H1 (cell line): ENCODE measurements around the gene MYO3A. TPM values are rescaled to one million over a fixed set of nuclear protein-coding genes. Genes with fewer than 3 reads are reported as not detected.

Source experiments
- CTCF ChIA-PET: fragments of 300-600 bp; sonication (Branson Sonifier 250); formaldehyde crosslinking; loops from one replicate; lab custom pipeline; 2021; ENCODE audit not compliant: partially characterized antibody; lab: Charles Lee
- POLR2A ChIA-PET: fragments of 300-600 bp; sonication (Branson Sonifier 250); formaldehyde crosslinking; loops from one replicate; lab custom pipeline; 2021; ENCODE audit warnings: inconsistent platforms; ENCODE audit not compliant: partially characterized antibody; lab: Charles Lee
- DNase-seq, 2 experiments: peaks; one replicate each; pipeline versions ENCODE4 v3.0.0 to v3.0.0-alpha.2; 2010 to 2022; ENCODE audit warnings: low spot score in 2 of 2, low read depth in 1 of 2, mixed read lengths in 1 of 2
- FAIRE-seq: peaks from 2 replicates; lab custom pipeline; 2011; peaks lifted over from hg19 to GRCh38; lab: Jason Lieb, UNC
- H2AFZ ChIP-seq: 2 replicates; pipeline ENCODE4 v1.8.1; 2012; ENCODE audit warnings: low read length, inconsistent platforms
- H2AK5ac ChIP-seq: 2 replicates; pipeline ENCODE4 v1.6.1; 2013; ENCODE audit warnings: low read depth, low read length
- H2BK120ac ChIP-seq: replicated peaks from 2 replicates; pipeline ENCODE3; 2013; ENCODE audit warnings: low read depth, low read length, inconsistent platforms
- H2BK12ac ChIP-seq: 2 replicates; pipeline ENCODE4 v1.6.1; 2013; ENCODE audit warnings: low read depth, low read length
- H2BK15ac ChIP-seq: 2 replicates; pipeline ENCODE4 v1.6.1; 2013; ENCODE audit warnings: low read length
- H2BK20ac ChIP-seq: 2 replicates; pipeline ENCODE4 v1.6.1; 2013; ENCODE audit warnings: low read length
- H2BK5ac ChIP-seq: 2 replicates; pipeline ENCODE4 v1.6.1; 2013; ENCODE audit warnings: low read depth, low read length
- H3K14ac ChIP-seq: 2 replicates; pipeline ENCODE4 v1.6.1; 2013; ENCODE audit warnings: inconsistent platforms; ENCODE audit not compliant: insufficient read length
- H3K18ac ChIP-seq: 2 replicates; pipeline ENCODE4 v1.6.1; 2013; ENCODE audit warnings: low read length; ENCODE audit errors: extremely low read depth
- H3K23ac ChIP-seq: 2 replicates; pipeline ENCODE4 v1.6.1; 2013; ENCODE audit warnings: inconsistent platforms; ENCODE audit not compliant: insufficient read length
- H3K23me2 ChIP-seq: 2 replicates; pipeline ENCODE4 v1.6.1; 2013; ENCODE audit warnings: low read depth, low read length
- H3K27ac ChIP-seq: 2 replicates; pipeline ENCODE4 v1.6.1; 2011; ENCODE audit warnings: low read depth, low read length, inconsistent platforms
- H3K27me3 ChIP-seq, 4 experiments: replicated peaks in 1 of 4; 1 replicate in 1 of 4; 2 replicates in 3 of 4; pipeline versions ENCODE4 v1.6.1 to v1.8.1; 2011 to 2013; ENCODE audit warnings: low read length in 3 of 4, mild to moderate bottlenecking in 3 of 4, inconsistent platforms in 2 of 4, mixed read lengths in 2 of 4, moderate library complexity in 1 of 4; ENCODE audit not compliant: control insufficient read depth in 3 of 4, insufficient read depth in 3 of 4; ENCODE audit errors: extremely low read depth in 1 of 4
- H3K36me3 ChIP-seq, 4 experiments: 2 replicates each; pipeline versions ENCODE4 v1.6.1 to v1.8.1; 2011 to 2013; ENCODE audit warnings: mild to moderate bottlenecking in 4 of 4, low read length in 3 of 4, moderate library complexity in 2 of 4, control low read depth in 1 of 4, inconsistent platforms in 1 of 4; ENCODE audit not compliant: insufficient read depth in 4 of 4, control insufficient read depth in 2 of 4
- H3K4ac ChIP-seq: replicated peaks from 2 replicates; pipeline ENCODE3; 2013; ENCODE audit warnings: low read length, low read depth, mixed read lengths, inconsistent platforms; ENCODE audit not compliant: insufficient read length
- H3K4me1 ChIP-seq, 4 experiments: replicated peaks in 1 of 4; 1 replicate in 1 of 4; 2 replicates in 3 of 4; pipeline versions ENCODE4 v1.6.1 to v1.8.1; 2011 to 2013; ENCODE audit warnings: low read length in 3 of 4, inconsistent platforms in 2 of 4, mixed read lengths in 1 of 4; ENCODE audit not compliant: insufficient read depth in 4 of 4, control insufficient read depth in 3 of 4
- H3K4me2 ChIP-seq, 2 experiments: 2 replicates each; pipeline versions ENCODE4 v1.6.1 to v1.8.1; 2011 to 2013; ENCODE audit warnings: low read depth in 2 of 2, low read length in 2 of 2, control low read depth in 1 of 2, inconsistent platforms in 1 of 2, mild to moderate bottlenecking in 1 of 2; ENCODE audit not compliant: insufficient read depth in 1 of 2
- H3K4me3 ChIP-seq, 4 experiments: fragments of 200-600, 300-600 bp in 1 of 4; sonication (generic), shearing (Covaris generic), sonication (Bioruptor Twin) in 1 of 4; 2 replicates each; pipeline versions ENCODE4 v1.5.1 to v1.8.1; 2011 to 2016; ENCODE audit warnings: low read length in 4 of 4, low read depth in 3 of 4, control low read depth in 2 of 4, inconsistent platforms in 2 of 4, mild to moderate bottlenecking in 2 of 4, mixed read lengths in 1 of 4, moderate library complexity in 1 of 4; ENCODE audit not compliant: insufficient read depth in 2 of 4; ENCODE audit errors: extremely low read depth in 1 of 4
- H3K56ac ChIP-seq: replicated peaks from 2 replicates; pipeline ENCODE3; 2013; ENCODE audit warnings: low read depth, mild to moderate bottlenecking, mixed read lengths, low read length, inconsistent platforms; ENCODE audit not compliant: insufficient read length
- H3K79me1 ChIP-seq: 2 replicates; pipeline ENCODE4 v1.6.1; 2013; ENCODE audit warnings: low read depth, low read length, control low read depth
- H3K79me2 ChIP-seq, 2 experiments: 2 replicates each; pipeline versions ENCODE4 v1.6.1 to v1.8.1; 2012 to 2013; ENCODE audit warnings: low read length in 2 of 2, mild to moderate bottlenecking in 2 of 2, inconsistent platforms in 1 of 2; ENCODE audit not compliant: insufficient read depth in 2 of 2, control insufficient read depth in 1 of 2
- H3K9ac ChIP-seq, 4 experiments: replicated peaks in 1 of 4; 1 replicate in 1 of 4; 2 replicates in 3 of 4; pipeline versions ENCODE4 v1.6.1 to v1.8.1; 2011 to 2013; ENCODE audit warnings: low read depth in 3 of 4, low read length in 3 of 4, control low read depth in 2 of 4, mild to moderate bottlenecking in 2 of 4, moderate library complexity in 2 of 4, inconsistent platforms in 1 of 4; ENCODE audit errors: extremely low read depth in 1 of 4
- H3K9me3 ChIP-seq, 2 experiments: 2 replicates each; pipeline versions ENCODE4 v1.6.1 to v1.8.1; 2012 to 2013; ENCODE audit warnings: mild to moderate bottlenecking in 2 of 2, moderate library complexity in 2 of 2, control low read depth in 1 of 2, inconsistent platforms in 1 of 2, low read depth in 1 of 2, low read length in 1 of 2, mixed read lengths in 1 of 2; ENCODE audit not compliant: insufficient read depth in 2 of 2
- H4K20me1 ChIP-seq, 2 experiments: replicated peaks in 1 of 2; 2 replicates each; pipeline versions ENCODE3 to v1.8.1; 2011 to 2013; ENCODE audit warnings: inconsistent platforms in 2 of 2, low read length in 2 of 2, mild to moderate bottlenecking in 1 of 2; ENCODE audit not compliant: insufficient read depth in 2 of 2, control insufficient read depth in 1 of 2
- H4K5ac ChIP-seq: 2 replicates; pipeline ENCODE4 v1.6.1; 2013; ENCODE audit warnings: low read length, low read depth, mixed read lengths, inconsistent platforms; ENCODE audit not compliant: insufficient read length
- H4K8ac ChIP-seq: 2 replicates; pipeline ENCODE4 v1.8.0; 2013; ENCODE audit warnings: mild to moderate bottlenecking, moderate library complexity, low read length, inconsistent platforms; ENCODE audit not compliant: insufficient read depth; ENCODE audit errors: extremely low read depth
- H4K91ac ChIP-seq: replicated peaks from 2 replicates; pipeline ENCODE3; 2013; ENCODE audit warnings: low read length, mixed read lengths, inconsistent platforms; ENCODE audit not compliant: insufficient read length
- WGBS, 2 experiments: shearing (Covaris generic) in 1 of 2; methylation state at CpG; one replicate each; pipeline versions ENCODE4 v1.1.6 to v1.1.7; 2013 to 2015; ENCODE audit warnings: low lambda C conversion rate in 2 of 2, mixed read lengths in 2 of 2, inconsistent platforms in 1 of 2, low coverage in 1 of 2, missing lambda C conversion rate in 1 of 2; ENCODE audit not compliant: insufficient replicate concordance in 2 of 2, insufficient coverage in 1 of 2, insufficient read length in 1 of 2; ENCODE audit errors: extremely low coverage in 1 of 2, missing lambda C conversion rate in 1 of 2; 5-methylcytosine and 5-hydroxymethylcytosine counted together
- polyA plus RNA-seq, 7 experiments: library from polyadenylated mRNA; depleted of rRNA in 3 of 7; stranded (reverse) in 5 of 7; unstranded in 2 of 7; fragments of >200 nt in 5 of 7; fragments of 200-250 nt in 2 of 7; gene quantifications; 1 replicate in 5 of 7; 2 replicates in 1 of 7; 4 replicates in 1 of 7; pipeline versions ENCODE4 v1.2.1 to v1.2.3, GENCODE V29; 2011 to 2013; ENCODE audit warnings: missing spikeins in 2 of 7, mixed read lengths in 2 of 7
- total RNA-seq: library from RNA; stranded (reverse); fragmentation: NEBNext Ultra II Directional; extraction: Animal tissue kit (Norgen Biotek cat#: 25700); gene quantifications from 2 replicates; pipeline ENCODE4 v1.2.1, GENCODE V29; 2021

MYO3A gene
- total and polyA plus RNA-seq, 2 of the 8 experiments (the other 6 are each of a cell fraction or from before 2014, with no cell fraction given) = 3.9 to 5.3 TPM

- no peak overlapping the region for H4K91ac ChIP-seq
- H3K23ac ChIP-seq = no peak overlapping the region
- H3K4ac ChIP-seq = no peak overlapping the region
- H3K4me1 ChIP-seq = peaks cover 0 to 4% (median under 1%) of the 10 kb centered on the region in 4 experiments; a peak in 3 of 7 replicates
- H3K4me3 ChIP-seq = no peak overlapping the region
- no peak overlapping the region for H3K14ac ChIP-seq
- H3K79me1 ChIP-seq = no peaks in the 10 kb centered on the region
- H3K36me3 ChIP-seq = no peaks in the 10 kb centered on the region
- no peak overlapping the region for H3K56ac ChIP-seq
- CTCF ChIA-PET = interaction anchor here (0.6 to 3.0 kb wide), 6 partner anchors 9 to 262 kb away, joined by 3 to 7 read pairs (median 4); no protein-coding TSS in a partner anchor
- no peak for DNase-seq
- H3K18ac ChIP-seq = no peak overlapping the region
- no peak overlapping the region for H2BK12ac ChIP-seq
- FAIRE-seq = no peak
- no peaks in the 10 kb centered on the region for H3K9me3 ChIP-seq
- no peaks in the 10 kb centered on the region for H3K23me2 ChIP-seq
- no peak overlapping the region for H3K27ac ChIP-seq
- 58% methylated on average over 3 of the region's 3 CpGs; no CpG with 5 or more reads in 1 of the 2 experiments for WGBS, 2 experiments
- H2AFZ ChIP-seq = no peak overlapping the region
- H2BK120ac ChIP-seq = no peak overlapping the region
- no peak overlapping the region for H3K4me2 ChIP-seq
- no peak overlapping the region for H2BK5ac ChIP-seq
- H4K5ac ChIP-seq = no peak overlapping the region
- H2BK20ac ChIP-seq = no peak overlapping the region
- H2BK15ac ChIP-seq = no peak overlapping the region
- no peak overlapping the region for H3K9ac ChIP-seq
- H4K8ac ChIP-seq = no peak overlapping the region
- no peak overlapping the region for H2AK5ac ChIP-seq
- H3K79me2 ChIP-seq = no peaks in the 10 kb centered on the region
- POLR2A ChIA-PET = no interaction called here
- H3K27me3 ChIP-seq = no peaks in the 10 kb centered on the region
- H4K20me1 ChIP-seq = no peaks in the 10 kb centered on the region
Observed at GRCh38 chr10:25896421-25896820, 37.6 kb upstream of the MYO3A start.
